NCI-H82 treated with DMSO at 0.1 percent for 48 hours (cell line): ENCODE data around the gene HOXA3.

Experiments
- DNase-seq: peaks from one replicate; lab custom pipeline; 2025; ENCODE audit not compliant: unreplicated experiment; lab: John Stamatoyannopoulos, UW

HOXA3 gene

GRCh38 chr7:27189997-27190748 is 37.8 kb upstream of the HOXA3 start:
- no peak for DNase-seq

DNA sequence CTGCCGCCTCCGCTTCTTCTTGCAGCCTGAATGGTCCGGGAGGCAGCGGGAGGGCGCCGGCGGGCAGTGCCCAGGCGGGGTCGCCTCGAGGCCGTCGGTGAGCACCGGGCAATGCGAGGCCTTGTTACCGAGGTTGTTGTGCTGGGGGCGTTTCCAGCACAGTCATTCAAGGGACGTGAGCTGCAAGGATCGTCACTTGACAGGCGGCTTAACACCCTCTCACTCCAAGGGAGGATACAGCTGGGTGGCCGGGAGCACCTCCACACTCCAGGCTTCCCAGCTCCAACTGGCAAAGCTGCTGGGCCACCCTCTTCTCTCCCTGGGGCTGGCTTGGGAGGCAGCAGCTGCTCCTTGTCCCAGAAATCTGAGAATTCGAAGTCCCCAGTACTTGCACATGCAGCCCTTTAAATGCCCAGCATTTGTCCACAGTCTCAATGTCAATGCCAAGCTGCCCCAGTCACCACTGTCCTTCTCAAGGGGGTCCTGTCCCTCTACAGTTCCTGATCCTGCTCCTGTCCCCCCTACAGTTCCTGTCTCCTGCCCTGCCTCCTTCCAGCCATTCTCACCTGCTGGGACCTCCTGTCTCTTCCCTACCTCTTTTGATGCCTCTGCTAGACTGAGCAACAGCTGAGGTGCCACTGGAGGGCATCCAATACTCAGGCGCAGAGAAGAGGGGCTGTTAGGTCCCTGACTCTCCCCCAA is 37.1 kb upstream of the HOXA3 start:
- DNase-seq: no peak

DNA sequence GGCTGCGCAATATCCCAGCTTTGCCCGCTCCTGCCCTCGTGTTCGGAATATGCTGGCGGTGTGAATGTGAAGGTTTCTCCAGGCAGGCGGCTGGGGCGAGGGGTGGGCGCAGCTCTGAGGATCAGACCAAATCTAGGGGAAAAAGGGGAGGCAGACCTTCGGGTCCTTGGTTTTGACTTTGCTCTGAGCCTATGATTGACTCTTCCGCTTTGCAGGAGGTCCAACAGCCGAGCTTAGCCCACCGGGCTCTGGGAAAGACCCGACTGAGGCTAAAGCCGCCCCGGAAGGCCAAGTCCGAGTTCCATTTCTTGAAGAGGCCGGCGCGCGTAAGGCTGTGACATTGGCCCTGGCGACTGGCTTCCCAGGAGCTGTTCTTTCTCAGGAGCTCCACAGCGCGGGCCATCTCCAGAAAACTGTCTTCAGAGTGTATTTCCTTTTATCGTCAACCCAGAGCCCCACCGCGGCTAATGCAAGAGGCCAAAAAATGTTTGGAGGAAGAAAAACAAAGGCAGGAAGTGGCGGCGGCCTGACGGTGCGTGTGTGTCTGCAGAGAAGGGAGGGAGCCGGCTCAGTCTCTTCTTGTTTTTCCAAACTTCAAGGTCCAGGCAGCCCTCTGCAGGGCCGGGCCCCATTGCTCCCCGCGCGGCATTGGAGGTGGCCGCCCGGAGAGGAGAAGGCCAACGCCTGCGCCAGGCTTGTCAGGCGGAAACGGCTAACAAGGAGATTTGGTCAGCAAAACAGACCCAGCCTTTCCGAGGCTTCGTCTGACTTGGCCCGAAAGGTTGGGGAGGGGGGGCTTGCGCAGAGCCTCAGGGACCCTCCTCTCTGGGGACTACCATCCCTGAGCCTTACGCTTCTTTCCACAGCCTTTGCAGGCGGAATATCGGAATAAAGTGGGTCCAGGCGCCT is 36.3 kb upstream of the HOXA3 start:
- DNase-seq: no peak

DNA sequence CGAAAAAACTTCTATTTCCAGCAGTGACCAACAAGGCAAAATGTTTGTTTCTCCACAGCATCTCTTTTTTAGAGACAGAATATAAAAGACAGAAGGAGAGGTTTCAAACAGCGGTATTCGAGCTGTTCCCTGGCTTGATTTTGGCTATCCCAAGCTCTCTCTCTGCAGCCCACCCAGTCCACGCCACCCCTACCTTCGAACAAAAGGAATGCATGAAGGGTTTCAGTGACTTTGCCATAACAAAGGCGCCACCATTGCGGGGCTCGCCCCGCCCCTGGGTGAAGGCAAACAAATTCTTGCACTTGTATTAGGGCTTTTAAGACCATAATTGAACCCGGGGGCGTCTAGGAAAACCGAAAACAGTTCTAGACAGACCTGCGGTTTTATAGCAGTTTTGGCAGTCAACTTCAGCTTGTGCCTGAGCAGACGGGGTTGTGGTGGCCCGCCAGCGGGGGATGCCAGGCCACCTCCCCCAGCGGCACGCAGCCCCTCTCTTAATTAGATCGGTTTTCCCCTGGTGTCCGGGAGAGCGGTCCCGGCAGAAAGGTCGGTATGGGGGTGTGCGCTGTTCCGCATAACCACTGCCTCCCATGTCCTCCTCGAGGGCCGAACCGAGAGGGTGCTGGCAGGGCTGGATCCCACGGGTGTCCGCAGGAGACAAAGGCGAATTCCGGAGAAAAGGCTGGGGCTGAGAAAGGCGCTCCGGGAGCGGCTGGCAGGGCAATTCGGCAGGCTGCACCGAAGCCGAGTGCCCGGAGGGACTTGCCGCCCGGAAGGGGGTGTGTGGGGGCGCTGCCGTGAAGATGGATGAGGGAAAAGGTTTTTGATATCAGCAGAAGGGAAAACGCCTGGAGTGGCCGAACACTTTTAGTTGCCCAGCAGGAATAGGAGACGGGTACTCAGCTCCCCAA is 35.3 kb upstream of the HOXA3 start:
- DNase-seq: no peak

GRCh38 chr7:27186668-27187474 is 34.5 kb upstream of the HOXA3 start:
- no peak for DNase-seq

DNA sequence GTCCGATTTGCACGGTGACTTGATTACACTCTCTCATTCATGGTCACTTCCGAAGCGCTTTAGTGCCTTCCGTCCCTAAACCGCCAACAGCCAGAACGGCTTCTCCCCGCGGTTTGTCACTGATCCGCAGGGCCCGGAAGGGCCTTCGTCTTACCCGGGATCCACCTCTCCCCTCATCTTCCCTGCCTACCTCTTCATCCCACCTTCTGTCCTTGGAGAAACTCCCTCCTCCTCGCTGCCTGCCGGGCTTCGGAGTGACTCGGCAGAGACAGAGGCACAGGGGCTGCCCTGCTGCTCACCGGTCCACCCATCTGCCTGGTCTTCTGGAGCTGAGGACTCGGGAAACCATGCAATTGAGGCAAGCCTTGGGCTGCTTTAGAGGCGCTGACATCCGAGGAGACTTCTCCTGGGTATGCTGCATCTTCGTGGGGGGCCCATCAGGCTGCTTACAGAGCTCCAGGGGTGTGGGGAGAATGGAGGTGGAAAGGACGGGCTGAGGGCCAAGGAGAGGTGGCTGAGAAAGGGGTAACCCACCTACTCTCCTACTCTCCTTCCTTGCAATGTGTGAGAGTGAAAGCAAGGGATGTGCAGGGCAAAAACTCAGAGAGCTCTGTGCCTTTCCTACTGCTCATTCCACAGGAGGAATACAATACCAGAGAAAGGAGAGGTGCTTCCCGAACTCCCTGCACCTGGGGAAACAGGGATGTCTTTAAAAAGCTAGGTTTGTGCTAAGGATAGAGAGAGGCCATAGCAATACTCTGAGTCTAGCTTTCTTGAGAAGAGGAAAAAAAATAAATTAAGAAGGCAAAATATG is 33.7 kb upstream of the HOXA3 start:
- no peak for DNase-seq

GRCh38 chr7:27185013-27185853 is 32.9 kb upstream of the HOXA3 start, which contains the start of gene HOXA11:
Gene HOXA11 (minus strand): TSS chr7:27185232. CDS start chr7:27185144, 88 bp downstream.
- DNase-seq: peak; percentile 26

GRCh38 chr7:27184337-27185012 is 32.1 kb upstream of the HOXA3 start:
- no peak for DNase-seq

- DNase-seq: no peak
Measured at GRCh38 chr7:27183682-27184336, 31.4 kb upstream of the HOXA3 start.

DNA sequence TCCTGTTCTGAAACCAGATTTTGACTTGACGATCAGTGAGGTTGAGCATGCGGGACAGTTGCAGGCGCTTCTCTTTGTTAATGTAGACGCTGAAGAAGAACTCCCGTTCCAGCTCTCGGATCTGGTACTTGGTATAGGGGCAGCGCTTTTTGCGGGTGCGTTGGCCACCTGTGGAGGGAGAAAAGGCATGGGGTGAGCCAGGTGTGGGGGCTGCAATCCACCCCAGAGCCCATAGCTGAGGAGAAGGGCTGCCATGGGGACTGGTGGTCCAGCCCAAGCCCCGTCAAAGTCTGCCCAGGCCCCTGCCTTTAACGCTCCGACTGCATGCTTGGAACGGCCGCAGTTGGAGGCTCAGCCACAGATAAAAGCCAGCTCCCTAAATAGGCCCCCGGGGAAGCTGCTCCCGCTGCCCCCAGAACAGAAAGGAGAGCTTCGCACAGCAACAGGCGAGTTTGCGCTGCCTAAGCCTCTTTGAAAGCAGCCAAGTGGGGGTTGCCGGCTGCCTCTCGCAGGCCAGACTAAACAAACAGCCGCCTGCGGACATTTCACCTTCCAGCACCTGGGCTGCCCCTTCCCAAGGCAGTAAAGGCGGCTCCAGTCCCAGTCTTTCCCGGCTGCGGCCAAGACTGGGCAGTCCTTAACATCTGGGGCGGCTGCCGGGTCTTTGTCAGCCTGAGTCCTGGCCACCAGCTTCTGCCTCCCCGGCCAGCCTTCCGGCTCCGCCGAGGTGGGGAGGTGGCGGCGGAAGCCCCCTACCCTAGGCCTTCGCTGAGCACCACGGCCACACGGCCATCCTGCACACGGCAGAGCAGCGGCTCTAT is 30.7 kb upstream of the HOXA3 start:
- DNase-seq: no peak

DNA sequence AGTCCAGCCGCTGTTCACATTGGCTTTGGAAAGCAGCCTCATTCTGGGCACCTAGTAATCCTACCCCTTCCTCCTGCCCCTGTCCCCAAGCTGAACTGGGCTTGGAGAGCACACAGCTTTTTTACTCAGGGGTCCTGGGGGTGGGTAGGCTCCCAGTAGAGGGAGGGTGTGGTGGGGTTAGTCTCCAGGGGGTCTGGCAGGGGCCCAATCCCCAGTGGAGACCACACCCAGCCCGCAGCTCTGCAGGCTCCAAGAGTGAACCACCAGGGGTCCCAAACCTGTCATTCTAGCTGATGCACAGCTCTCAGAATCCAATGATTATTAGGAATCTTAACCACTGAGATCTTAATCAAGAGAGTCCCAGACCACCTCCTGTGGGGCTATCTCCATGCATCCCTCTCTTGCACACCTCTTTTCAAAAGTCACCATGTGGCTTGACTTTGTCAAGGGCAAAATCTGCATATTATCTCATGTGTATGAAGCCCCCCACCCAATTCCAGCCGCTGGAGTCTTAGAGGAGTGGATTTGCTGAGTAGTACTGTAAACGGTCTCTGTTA is 30.0 kb upstream of the HOXA3 start:
- no peak for DNase-seq

DNA sequence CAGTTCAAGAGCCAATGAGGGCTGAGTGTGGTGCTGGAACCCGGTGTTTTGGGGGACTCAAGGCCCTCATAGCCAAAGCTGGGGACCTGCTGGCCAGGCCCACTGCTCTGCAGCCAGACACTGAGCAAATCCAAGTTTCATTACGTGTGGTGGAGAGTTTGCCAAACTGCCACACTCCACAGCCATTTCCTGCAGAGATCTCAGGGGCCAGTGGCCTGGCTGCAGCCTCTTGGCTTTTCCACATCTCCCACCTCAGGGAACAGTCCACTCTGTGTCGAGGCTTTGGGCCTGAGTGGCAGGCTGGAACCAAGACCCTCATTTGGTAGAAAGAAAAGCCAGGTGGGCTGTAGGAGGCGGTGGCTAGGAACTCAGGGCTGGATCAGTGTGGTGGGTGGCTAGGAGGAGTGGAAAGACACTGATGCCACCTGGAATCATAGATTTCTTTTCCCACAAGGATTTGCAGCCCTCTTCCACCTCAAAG is 29.5 kb upstream of the HOXA3 start:
- no peak for DNase-seq

DNA sequence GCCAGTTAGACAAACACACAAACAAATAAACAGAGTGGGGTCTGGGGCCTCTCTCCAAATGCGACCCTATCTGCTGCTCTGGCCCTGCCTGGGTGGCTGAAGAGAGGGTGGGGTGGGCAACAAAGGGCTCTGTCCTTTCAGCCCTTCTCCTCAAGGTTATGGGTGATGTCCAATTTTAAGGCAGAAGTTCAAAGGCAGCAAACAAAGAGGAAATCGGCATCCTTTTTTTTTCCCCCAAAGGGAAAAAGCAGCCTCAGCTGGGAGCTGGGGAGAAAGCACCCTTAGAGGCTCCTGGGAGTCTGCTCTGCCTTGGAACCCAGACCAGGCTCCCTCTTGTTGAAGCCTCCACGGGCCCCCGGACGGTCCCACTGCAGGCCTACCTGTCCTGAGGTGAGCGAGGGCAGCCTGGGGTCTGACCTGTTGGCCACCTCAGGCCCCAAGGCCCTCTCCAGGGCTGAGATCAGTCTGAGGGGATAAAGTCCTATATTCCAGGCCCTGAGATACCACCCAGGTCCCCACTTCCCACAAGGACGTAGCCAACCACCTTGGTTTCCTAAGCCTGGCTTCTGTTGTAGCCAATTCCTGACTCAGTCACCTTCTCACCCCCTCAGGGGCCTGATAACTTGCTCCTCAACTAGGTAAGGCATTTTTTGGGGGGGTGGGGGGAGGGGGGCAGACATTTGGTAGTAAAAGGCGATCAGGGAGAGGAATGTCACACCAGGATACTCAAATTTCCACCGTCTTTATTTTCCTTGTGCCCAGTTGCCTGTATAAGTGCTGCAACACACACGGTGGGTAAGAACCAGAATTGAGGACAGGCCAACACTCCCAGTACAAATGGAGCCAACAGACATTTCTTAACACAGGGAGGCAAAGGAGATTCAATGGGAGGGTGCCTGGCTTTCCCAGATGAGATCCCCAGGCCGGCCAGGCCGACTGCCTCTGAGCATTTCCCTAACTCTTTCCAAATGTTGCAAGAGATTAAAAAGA is 28.3 kb upstream of the HOXA3 start:
- no peak for DNase-seq
